Measurements from ENCODE around the gene PHF21A.

The PHF21A gene

DNA sequence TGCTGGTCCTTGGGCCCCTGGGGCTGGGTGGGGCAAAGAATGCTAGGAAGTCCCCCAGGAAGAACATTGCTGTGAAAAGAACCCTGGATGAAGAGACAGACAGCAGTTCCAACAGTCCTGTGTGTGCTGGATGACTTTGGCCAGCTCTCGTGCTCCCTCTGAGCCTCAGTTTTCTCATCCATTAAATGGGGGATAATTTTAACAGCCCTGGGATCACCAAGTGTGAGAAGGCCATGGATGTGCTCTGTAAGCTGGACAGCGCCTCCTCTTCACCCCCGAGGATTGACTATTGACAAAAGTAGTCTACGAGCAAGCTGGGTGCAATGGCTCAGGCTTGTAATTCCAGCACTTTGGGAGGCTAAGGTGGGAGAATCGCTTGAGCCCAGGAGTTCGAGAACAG, 196.3 kb downstream of the PHF21A start:
- no peaks in the 10 kb centered on the region for H3K9me3 Mint-ChIP-seq
- H3K4me3 Mint-ChIP-seq = no peak overlapping the region
- H3K27me3 Mint-ChIP-seq = peaks cover 27% of the 10 kb centered on the region
- ATAC-seq (no peak), DNase-seq (no peak)
- H3K27ac Mint-ChIP-seq = peak overlapping the region in 1 of 2 donors; percentile 69
- peaks cover 49% of the 10 kb centered on the region for H3K4me1 Mint-ChIP-seq

DNA sequence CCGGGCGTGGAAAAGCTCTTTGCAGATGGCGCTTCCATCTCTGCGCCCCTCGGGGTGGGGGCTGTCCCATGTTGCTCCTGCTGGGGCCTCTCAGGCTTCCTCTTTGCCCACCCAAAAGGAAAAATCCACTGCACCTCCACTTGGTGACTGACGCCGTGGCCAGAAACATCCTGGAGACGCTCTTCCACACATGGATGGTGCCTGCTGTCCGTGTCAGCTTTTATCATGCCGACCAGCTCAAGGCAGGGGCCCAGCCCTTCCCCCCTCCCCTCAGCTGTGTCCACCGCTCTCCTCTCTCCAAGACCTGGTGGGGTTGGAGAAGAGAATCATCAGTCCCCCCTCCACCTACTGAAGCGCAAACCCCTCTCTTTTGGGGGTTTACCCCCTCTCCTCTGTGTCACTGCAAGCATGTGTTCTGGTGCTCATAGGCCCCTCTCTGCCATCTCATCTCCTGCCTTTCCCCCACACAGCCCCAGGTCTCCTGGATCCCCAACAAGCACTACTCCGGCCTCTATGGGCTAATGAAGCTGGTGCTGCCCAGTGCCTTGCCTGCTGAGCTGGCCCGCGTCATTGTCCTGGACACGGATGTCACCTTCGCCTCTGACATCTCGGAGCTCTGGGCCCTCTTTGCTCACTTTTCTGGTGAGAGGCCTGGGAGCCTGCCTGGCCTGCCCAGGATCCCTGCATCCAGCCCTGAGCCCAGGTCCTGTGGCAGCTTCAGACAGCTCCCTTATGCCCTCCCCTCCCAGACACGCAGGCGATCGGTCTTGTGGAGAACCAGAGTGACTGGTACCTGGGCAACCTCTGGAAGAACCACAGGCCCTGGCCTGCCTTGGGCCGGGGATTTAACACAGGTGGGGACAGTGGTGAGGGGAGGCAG, 197.0 kb downstream of the PHF21A start:
- Mint-ChIP-seq H3K9me3 (no peaks in the 10 kb centered on the region), H3K4me1 (peaks cover 49% of the 10 kb centered on the region), H3K27me3 (peaks cover 27% of the 10 kb centered on the region), H3K4me3 (peak overlapping the region; percentile 3 to 45), H3K27ac (peak overlapping the region in 1 of 2 donors; percentile 69)
- DNase-seq (no peak), ATAC-seq (no peak)

DNA sequence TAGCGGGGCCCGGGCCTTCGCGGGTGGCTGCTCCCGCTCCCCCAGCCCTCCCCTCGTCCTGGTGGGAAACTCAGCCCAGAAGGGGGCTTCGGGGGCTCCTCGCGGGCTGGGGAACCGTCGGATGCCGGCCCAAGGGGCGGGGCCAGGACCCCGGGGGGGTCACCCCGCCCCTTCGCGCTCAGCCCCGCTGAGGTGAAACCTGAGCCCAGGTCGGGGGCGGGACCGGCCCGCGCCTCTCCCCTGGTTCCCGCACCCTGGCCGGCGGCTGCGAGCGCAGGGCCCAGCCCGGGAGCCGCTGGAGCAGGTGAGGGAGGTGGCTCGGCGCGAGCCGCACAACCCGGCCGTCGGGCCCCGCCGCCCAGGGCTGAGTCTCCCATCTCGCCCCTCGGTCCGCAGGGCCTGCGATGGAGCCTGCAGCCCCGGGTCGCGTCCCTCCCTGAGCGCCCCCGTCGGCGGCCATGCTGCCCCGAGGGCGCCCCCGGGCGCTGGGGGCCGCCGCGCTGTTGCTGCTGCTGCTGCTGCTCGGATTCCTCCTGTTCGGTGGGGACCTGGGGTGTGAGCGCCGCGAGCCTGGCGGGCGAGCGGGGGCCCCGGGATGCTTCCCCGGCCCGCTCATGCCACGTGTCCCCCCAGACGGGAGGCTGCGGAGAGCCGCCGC, 198.7 kb downstream of the PHF21A start, which contains the start of gene LARGE2:
LARGE2 (plus strand) TSS at position 232 of the 658 bp plus-strand sequence; CDS start at position 459, 227 bp downstream.
- Mint-ChIP-seq H3K4me3 (peak within 1 kb of the TSS; percentile 83 to 87), H3K27ac (peak within 1 kb of the TSS in 1 of 2 donors; percentile 71), H3K27me3 (peaks cover 27% of the 10 kb centered on the region), H3K9me3 (no peaks in the 10 kb centered on the region), H3K4me1 (peaks cover 50% of the 10 kb centered on the region)
- no peak for DNase-seq
- ATAC-seq = peak; percentile 0

DNA sequence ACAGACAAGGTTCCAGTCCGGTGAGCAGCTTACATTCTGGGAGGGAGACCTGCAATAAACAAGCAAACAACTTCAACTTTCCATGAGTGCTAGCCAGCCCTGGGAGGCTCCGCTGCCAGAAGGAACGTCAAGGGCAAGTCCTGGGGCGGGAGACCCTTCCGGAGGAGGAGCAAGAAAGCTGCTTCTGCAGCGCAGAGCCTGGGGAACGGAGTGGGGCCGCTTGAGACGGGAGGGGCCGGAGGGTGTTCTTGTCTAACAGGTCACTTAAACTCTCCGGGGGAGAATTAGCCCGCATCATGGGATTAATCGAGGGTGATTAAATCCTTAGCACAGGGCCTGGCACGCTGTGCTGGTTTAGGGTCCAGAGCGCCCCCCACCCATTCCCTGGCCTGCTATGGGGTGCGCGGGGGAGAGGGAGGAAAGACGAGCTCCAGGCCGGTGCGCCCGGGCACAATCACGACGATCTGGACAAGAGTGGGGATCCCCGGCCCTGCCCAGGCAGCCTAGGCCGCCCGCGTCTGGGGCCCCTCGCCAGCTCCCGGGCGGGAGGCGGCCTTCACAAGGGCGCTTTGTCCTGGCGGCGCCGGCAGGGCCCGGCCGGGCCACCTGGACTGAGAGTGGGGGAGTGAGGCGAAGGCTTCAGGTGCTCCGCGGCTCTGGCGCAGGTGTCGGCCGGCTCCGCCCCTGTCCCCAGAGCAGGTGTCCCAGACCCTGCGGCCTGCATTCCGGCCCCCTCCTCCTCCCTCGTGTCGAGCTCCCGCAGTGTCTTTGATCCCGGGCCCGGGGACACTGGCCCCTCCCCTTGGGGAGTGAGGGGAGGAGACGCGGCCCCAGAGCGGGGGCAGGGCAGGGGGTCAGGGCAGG, 199.5 kb downstream of the PHF21A start:
- DNase-seq (no peak), ATAC-seq (no peak)
- peak overlapping the region in 1 of 2 donors; percentile 8 for H3K27ac Mint-ChIP-seq
- peaks cover 27% of the 10 kb centered on the region for H3K27me3 Mint-ChIP-seq
- H3K4me1 Mint-ChIP-seq = peaks cover 46% of the 10 kb centered on the region
- peak overlapping the region; percentile 59 to 73 for H3K4me3 Mint-ChIP-seq
- H3K9me3 Mint-ChIP-seq = no peaks in the 10 kb centered on the region

DNA sequence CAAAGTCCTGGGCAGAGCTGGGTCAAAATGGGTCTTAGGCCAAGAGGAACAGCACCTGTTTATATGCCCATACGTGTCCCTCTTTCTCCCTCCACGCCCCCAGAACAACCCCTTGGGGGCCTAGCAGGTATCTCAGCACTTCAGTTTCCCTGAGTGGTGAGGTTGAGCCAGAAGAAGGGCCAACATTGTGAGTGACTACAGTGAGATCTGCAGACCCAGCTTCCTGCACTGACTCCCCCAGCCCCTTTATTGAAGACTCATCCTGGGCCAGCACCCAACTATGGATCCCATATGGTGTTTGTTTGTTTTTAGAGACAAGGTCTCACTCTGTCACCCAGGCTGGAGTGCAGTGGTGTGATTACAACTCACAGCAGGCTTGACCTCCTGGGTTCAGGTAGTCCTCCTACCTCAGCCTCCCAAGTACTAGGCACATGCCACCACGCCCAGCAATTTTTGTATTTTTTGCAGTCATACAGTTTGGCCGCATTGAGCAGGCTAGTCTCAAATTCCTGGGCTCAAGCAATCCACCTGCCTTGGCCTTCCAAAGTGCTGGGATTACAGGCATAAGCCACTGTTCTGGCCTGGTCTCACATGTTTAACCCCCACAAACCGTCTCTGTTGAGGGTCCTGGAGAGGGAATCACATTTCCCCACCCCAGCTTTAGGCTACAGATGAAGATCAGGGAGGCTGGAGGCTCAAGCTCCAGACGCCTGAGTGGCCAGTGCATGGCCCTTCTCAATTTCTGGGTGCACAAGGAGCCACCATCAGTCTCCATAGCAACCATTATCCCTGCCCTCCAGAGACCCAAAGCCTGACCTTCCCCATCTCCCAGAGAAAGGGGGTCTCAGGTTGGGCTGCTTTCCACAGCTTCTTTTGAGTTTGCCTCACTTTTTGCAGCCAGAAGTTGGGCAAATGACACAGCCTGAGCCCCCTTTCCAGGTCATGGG, 200.4 kb downstream of the PHF21A start:
- ATAC-seq (no peak), DNase-seq (no peak)
- Mint-ChIP-seq H3K27ac (no peak overlapping the region), H3K9me3 (no peaks in the 10 kb centered on the region), H3K27me3 (peaks cover 27% of the 10 kb centered on the region), H3K4me3 (peak overlapping the region; percentile 59 to 73), H3K4me1 (peaks cover 53% of the 10 kb centered on the region)

DNA sequence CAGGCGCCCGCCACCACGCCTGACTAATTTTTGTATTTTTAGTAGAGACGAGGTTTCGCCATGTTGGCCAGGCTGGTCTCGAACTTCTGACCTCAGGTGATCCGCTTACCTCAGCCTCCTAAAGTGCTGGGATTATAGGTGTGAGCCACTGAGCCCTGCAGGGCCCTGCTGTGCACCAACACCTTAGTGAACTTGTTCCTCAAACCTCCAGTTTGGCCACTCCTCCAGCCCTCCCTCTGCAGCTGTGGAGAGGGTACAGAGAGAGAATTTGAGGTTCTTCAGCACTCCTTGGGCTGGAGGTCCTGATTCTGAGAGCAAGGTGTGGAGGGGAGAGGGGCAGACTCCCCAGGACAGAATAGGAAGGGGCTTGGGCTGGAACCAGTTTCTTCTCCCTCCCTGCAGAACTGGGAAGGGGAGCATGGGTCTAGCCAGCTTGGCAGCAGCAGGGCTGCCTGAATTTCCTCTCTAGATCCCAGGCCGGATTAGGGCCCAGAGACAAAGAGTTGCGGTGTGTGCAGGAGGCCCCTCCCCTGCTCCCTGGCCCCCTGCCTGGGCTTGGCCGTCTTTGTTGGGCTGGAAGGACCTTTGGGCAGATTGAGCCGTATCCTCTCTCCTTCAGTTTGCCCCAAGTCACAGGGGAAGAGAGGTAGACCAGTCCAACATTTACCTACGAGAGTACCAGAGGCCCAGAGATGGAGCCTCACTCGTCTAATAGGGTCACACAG, 201.3 kb downstream of the PHF21A start:
- DNase-seq = no peak
- Mint-ChIP-seq H3K27ac (no peak overlapping the region), H3K4me3 (peak overlapping the region in 1 of 2 donors; percentile 35), H3K4me1 (peaks cover 61% of the 10 kb centered on the region), H3K27me3 (peaks cover 27% of the 10 kb centered on the region), H3K9me3 (no peaks in the 10 kb centered on the region)
- no peak for ATAC-seq

DNA sequence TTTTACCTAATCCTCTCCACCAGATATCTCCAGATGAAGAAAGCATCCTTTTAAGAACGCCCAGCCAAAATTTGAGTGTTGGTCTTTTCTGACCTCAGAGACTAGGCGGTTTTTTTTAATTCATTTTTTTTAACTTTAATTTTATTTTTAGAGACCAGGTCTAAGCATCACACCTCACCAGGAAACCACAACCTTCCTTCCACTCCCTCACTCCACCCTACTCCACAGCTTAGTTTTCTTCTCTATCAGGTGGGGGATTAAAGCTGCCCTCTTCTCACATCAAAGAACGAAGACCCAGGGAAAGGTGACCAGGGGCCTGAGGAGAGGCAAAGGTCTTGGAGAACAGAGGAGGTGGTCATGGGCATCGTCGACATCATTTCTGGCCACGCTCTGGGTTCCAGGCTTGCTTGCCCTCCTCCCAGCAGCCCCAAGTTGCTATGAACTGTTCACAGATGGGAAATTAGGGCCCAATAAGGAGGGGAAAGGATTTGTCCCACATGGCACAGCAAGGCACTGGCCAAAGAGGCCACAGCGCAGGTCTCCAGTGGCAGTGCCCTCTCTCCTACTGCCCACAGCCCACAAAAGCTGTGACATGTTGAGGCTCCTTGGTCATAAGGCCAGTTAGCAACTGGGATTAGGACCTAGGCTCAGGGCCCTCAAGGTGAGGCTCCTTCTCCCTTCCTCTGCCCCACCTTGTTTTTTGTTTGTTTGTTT, 202.1 kb downstream of the PHF21A start:
- Mint-ChIP-seq H3K27ac (peak overlapping the region in 1 of 2 donors; percentile 50), H3K4me3 (peak overlapping the region; percentile 95 to 99), H3K27me3 (peaks cover 19% of the 10 kb centered on the region), H3K4me1 (peaks cover 62% of the 10 kb centered on the region), H3K9me3 (no peaks in the 10 kb centered on the region)
- ATAC-seq (no peak), DNase-seq (no peak)

DNA sequence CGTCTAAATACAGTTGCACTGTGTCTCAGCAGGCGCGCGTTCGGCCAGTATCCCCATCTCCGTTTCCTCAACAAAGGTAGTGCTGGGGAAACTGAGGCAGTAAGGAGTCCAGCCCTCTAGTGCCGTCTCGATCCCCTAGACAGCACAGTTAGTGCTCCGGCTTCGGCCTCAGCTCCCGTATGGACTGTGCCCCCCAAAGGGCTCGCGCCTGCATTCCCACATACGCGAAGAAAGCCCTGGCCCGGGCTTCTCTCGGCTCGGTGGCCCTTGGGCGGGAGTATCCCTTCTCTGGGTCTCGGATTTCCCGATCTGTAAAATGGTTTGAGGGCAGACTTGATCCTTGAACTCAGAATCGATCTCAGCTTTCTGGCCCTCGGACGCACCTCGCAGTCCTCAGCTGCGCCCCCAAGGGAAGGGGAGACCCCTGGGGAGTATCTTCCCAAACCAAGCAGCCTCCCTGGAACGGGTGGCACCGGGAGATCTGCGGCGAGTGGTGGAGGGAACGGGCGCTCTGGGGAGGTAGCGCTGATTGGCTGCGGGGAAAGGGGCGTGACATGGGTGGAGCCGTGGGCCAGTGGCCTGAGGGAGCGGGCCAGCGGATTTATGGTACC, 202.8 kb downstream of the PHF21A start:
- ATAC-seq = peak; percentile 25
- Mint-ChIP-seq H3K27ac (peak overlapping the region; percentile 93 to 98), H3K4me3 (peak overlapping the region; percentile 95 to 99), H3K4me1 (peaks cover 65% of the 10 kb centered on the region), H3K9me3 (no peaks in the 10 kb centered on the region), H3K27me3 (peaks cover 13% of the 10 kb centered on the region)
- peak; percentile 45 to 57 for DNase-seq

DNA sequence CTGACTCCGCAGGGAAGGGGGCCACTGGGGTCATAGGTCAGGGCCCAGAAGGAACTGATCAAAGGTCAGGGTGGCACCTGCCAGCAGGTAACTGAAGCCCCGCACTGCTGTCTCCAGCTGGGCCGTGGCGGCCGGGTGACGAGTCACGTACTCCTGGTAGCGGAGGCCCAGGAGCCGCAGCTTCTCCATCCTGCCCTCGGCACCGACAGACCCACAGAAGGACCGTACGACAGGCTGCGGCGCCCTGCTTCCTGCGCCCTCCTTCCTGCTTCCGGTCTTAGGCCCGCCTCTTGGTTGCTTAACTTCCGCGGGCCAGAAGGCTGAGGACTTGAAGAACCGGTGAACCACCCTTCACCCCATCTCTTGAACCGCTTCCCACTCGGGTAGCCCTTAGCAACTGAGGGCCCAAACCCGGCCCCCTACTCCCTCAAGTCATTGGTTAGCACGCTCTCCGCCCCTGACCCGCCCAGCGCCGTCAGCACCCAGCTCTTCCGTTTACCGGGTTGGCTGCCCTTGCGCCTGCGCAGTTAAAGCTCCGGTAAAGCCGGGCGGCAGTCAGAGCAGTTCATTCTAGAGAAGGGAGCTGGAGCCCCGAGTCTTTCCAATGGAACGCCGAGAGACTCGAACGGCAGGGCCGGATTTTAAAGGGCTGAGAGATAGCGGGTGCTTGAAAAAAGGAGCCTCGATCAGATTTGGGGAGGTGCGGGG, 203.5 kb downstream of the PHF21A start, which contains the start of gene PEX16:
PEX16 (minus strand) TSS at position 255 of the 708 bp plus-strand sequence; CDS start at position 189, 66 bp downstream.
- Mint-ChIP-seq H3K4me1 (peaks cover 66% of the 10 kb centered on the region), H3K9me3 (no peaks in the 10 kb centered on the region), H3K27ac (peak within 1 kb of the TSS; percentile 93 to 98), H3K4me3 (peak within 1 kb of the TSS; percentile 95 to 99), H3K27me3 (peaks cover 8% of the 10 kb centered on the region)
- peak; percentile 94 for ATAC-seq
- peak; percentile 96 to 98 for DNase-seq

DNA sequence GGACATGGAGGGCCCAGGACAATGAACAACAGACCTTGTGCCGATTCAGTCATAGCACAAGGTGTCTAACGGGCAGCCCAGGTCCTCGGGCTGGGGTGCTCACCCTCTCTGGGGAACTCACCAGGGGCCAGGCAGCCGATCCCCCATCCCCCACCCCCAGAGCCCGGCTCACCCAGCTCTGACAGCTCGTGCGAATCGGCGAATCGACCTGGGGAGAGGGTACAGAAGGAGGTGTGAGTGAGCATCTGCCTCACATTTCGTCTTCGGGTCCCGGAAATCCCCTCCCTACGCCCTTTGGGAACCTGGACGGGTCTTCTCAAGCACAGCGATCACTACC, 204.0 kb downstream of the PHF21A start:
- peaks cover 8% of the 10 kb centered on the region for H3K27me3 Mint-ChIP-seq
- H3K4me3 Mint-ChIP-seq = peak overlapping the region; percentile 95 to 99
- H3K9me3 Mint-ChIP-seq = no peaks in the 10 kb centered on the region
- H3K27ac Mint-ChIP-seq = peak overlapping the region; percentile 93 to 98
- H3K4me1 Mint-ChIP-seq = peaks cover 66% of the 10 kb centered on the region
- DNase-seq (no peak), ATAC-seq (peak; percentile 0)

DNA sequence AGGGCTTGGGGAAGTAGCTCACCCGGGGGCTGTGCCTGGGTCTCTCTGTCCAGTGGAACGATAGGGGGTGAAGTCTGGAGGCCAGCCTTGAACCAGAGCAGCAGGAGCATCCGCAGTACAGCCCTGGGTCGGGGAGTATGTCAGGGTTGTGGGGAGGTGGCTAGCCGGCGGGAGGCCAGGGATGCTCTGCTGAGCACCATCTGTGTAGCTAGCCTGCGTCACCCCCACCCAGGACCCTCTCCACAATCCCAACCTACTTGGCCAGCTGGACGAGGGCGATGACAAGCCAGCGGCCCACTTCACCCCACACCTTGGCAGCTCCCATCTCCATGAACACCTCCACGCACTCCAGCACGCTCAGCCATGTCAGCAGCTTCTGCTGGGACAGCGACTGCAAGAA, 205.8 kb downstream of the PHF21A start:
- ATAC-seq (no peak), DNase-seq (no peak)
- no peaks in the 10 kb centered on the region for H3K9me3 Mint-ChIP-seq
- no peaks in the 10 kb centered on the region for H3K27me3 Mint-ChIP-seq
- no peak overlapping the region for H3K27ac Mint-ChIP-seq
- no peak overlapping the region for H3K4me3 Mint-ChIP-seq
- H3K4me1 Mint-ChIP-seq = peaks cover 55% of the 10 kb centered on the region

DNA sequence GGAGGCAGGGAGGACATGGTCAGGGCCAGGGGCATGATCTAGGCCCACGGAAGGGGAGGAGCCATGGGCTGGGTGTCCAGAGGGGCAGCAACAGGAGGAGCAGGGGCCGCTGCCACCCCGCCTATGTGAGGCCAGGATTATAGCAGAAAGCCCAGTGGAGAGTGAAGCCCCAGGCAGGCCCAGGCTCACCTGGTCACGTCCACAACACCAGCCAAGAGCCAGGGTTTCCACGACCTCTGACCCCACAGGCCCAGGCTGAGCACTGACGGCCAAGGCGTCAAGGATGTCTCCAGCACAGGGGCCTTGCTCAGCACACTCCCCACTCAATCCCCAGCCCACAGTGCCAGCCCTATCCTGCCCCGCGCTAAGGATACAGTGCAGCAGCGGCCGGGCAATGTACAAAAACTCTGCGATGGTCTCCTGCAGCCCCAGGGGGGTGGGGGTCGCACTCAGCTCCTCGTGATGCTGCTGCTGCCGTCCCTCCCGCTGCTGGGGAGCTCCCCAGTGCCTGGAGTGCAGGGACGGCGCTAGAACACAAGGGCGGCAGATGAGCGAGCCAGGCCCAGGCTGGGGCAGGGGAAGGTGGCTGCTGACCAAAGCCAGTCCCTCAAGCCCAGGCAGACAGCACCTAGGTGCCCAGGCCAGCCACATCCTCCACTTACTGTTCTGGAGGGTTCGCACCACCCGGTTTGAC, 207.2 kb downstream of the PHF21A start:
- Mint-ChIP-seq H3K9me3 (no peaks in the 10 kb centered on the region), H3K4me3 (no peak overlapping the region), H3K27ac (peak overlapping the region in 1 of 2 donors; percentile 46)

More for the DNA sequence above, 207.2 kb downstream of the PHF21A start:
- H3K4me1 Mint-ChIP-seq = peaks cover 45% of the 10 kb centered on the region
- H3K27me3 Mint-ChIP-seq = no peaks in the 10 kb centered on the region
- ATAC-seq (no peak), DNase-seq (no peak)
